Trophoblast cell (in vitro differentiated cells and primary cell): ENCODE results near the gene MYO18B.
"Not testable (repeated sequence)": the region's sequence is repeated elsewhere in the genome, so short reads cannot be mapped to it uniquely, and the experiment has no call there.

Experiments
- DNase-seq, 2 donors: peaks; one replicate each; pipeline ENCODE4 v3.0.0-alpha.2; 2016
- H2AFZ ChIP-seq: 2 replicates; pipeline ENCODE4 v1.6.1; 2013; ENCODE audit warnings: low read length, moderate library complexity, mild to moderate bottlenecking; ENCODE audit not compliant: insufficient read depth, poor library complexity
- H2AK5ac ChIP-seq: 2 replicates; pipeline ENCODE4 v1.6.1; 2013; ENCODE audit warnings: mild to moderate bottlenecking, low read length
- H2BK120ac ChIP-seq: 2 replicates; pipeline ENCODE4 v1.6.1; 2013; ENCODE audit warnings: low read length, mild to moderate bottlenecking, moderate library complexity; ENCODE audit not compliant: insufficient read depth, poor library complexity
- H2BK12ac ChIP-seq: 2 replicates; pipeline ENCODE4 v1.6.1; 2013; ENCODE audit warnings: mild to moderate bottlenecking, low read length, moderate library complexity
- H2BK5ac ChIP-seq: 2 replicates; pipeline ENCODE4 v1.6.1; 2013; ENCODE audit warnings: low read length, low read depth, moderate library complexity, mild to moderate bottlenecking; ENCODE audit not compliant: poor library complexity
- H3K14ac ChIP-seq: 2 replicates; pipeline ENCODE4 v1.6.1; 2013; ENCODE audit warnings: mild to moderate bottlenecking, low read length
- H3K18ac ChIP-seq: 2 replicates; pipeline ENCODE4 v1.6.1; 2013; ENCODE audit warnings: mild to moderate bottlenecking, low read length
- H3K23ac ChIP-seq: 2 replicates; pipeline ENCODE4 v1.6.1; 2013; ENCODE audit warnings: low read length
- H3K27ac ChIP-seq: 2 replicates; pipeline ENCODE4 v1.5.1; 2013; ENCODE audit warnings: low read depth, mild to moderate bottlenecking, inconsistent platforms, low read length, moderate library complexity
- H3K27me3 ChIP-seq: 2 replicates; pipeline ENCODE4 v1.6.1; 2013; ENCODE audit warnings: inconsistent platforms, mild to moderate bottlenecking, low read length, moderate library complexity; ENCODE audit not compliant: insufficient read depth
- H3K36me3 ChIP-seq, 2 experiments: 1 replicate in 1 of 2; 2 replicates in 1 of 2; pipeline ENCODE4 v1.6.1; 2013; ENCODE audit warnings: low read length in 2 of 2, mild to moderate bottlenecking in 2 of 2, moderate library complexity in 1 of 2; ENCODE audit not compliant: insufficient read depth in 2 of 2, control insufficient read depth in 1 of 2
- H3K4ac ChIP-seq: 2 replicates; pipeline ENCODE4 v1.6.1; 2013; ENCODE audit warnings: low read depth, mild to moderate bottlenecking, low read length, moderate library complexity
- H3K4me1 ChIP-seq, 2 experiments: 1 replicate in 1 of 2; 2 replicates in 1 of 2; pipeline ENCODE4 v1.6.1; 2013; ENCODE audit warnings: low read length in 2 of 2, mild to moderate bottlenecking in 2 of 2, moderate library complexity in 1 of 2; ENCODE audit not compliant: insufficient read depth in 2 of 2, control insufficient read depth in 1 of 2
- H3K4me2 ChIP-seq: 2 replicates; pipeline ENCODE4 v1.6.1; 2013; ENCODE audit warnings: inconsistent platforms, mild to moderate bottlenecking, low read length, moderate library complexity
- H3K4me3 ChIP-seq: 2 replicates; pipeline ENCODE4 v1.5.1; 2013; ENCODE audit warnings: mild to moderate bottlenecking, low read depth, low read length, inconsistent platforms
- H3K79me1 ChIP-seq: one replicate; pipeline ENCODE4 v1.6.1; 2013; ENCODE audit warnings: low read length
- H3K79me2 ChIP-seq: 2 replicates; pipeline ENCODE4 v1.6.1; 2013; ENCODE audit warnings: low read length, mild to moderate bottlenecking; ENCODE audit not compliant: control insufficient read depth, insufficient read depth, poor library complexity
- H3K9ac ChIP-seq: 2 replicates; pipeline ENCODE4 v1.6.1; 2013; ENCODE audit warnings: mild to moderate bottlenecking, low read length
- H3K9me3 ChIP-seq: 2 replicates; pipeline ENCODE4 v1.6.1; 2013; ENCODE audit warnings: low read depth, mild to moderate bottlenecking, control low read depth, inconsistent platforms, low read length; ENCODE audit not compliant: insufficient read depth
- H4K12ac ChIP-seq: 2 replicates; pipeline ENCODE4 v1.6.1; 2013; ENCODE audit warnings: low read depth, mild to moderate bottlenecking, low read length, moderate library complexity
- H4K8ac ChIP-seq: 2 replicates; pipeline ENCODE4 v1.6.1; 2013; ENCODE audit warnings: low read depth, mild to moderate bottlenecking, low read length, moderate library complexity
- H4K91ac ChIP-seq: one replicate; pipeline ENCODE4 v1.6.1; 2013; ENCODE audit warnings: low read depth, mild to moderate bottlenecking, low read length, moderate library complexity
- WGBS: extraction: QIAGEN DNeasy Blood & Tissue Kit; methylation state at CpG from one replicate; pipeline ENCODE4 v1.1.7; 2013; ENCODE audit warnings: missing lambda C conversion rate; ENCODE audit not compliant: insufficient read length, insufficient coverage; ENCODE audit errors: extremely low coverage; 5-methylcytosine and 5-hydroxymethylcytosine counted together

MYO18B gene

DNA sequence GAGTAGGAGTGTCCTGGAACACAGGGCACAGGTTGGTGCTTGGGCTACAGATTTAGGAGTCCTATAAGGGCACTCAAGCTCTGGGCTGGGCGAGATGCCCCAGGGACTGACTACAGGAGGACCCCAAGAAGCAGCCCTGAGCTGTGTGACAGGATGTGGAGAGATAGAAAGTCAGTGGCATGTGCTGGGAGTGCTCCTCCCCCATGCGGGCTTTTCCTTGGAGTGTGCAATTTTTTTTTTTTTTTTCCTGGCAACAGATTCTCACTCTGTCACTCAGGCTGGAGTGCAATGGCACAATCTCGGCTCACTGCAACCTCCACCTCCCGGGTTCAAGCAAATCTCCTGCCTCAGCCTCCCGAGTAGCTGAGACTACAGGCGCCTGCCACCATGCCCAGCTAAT, 33.6 kb upstream of the MYO18B start:
- H4K8ac ChIP-seq, H2AK5ac ChIP-seq, H2BK5ac ChIP-seq, H2BK12ac ChIP-seq, H3K9me3 ChIP-seq, H2AFZ ChIP-seq, H4K12ac ChIP-seq, H3K27me3 ChIP-seq, H2BK120ac ChIP-seq, H3K23ac ChIP-seq, H3K79me2 ChIP-seq, H3K4ac ChIP-seq, H3K4me3 ChIP-seq, H3K79me1 ChIP-seq, H3K36me3 ChIP-seq, H3K18ac ChIP-seq, H3K27ac ChIP-seq, H3K4me2 ChIP-seq, H3K9ac ChIP-seq: not testable (repeated sequence)
- Histone ChIP-seq H3K14ac (peak overlapping the region; percentile 3), H3K4me1 (peaks cover 14 to 18% of the 10 kb centered on the region in 2 experiments), H4K91ac (peak overlapping the region; percentile 31)
- DNase-seq, result peak; percentile 59 to 80
- no CpG with 5 or more reads among the region's 6 CpGs for WGBS

DNA sequence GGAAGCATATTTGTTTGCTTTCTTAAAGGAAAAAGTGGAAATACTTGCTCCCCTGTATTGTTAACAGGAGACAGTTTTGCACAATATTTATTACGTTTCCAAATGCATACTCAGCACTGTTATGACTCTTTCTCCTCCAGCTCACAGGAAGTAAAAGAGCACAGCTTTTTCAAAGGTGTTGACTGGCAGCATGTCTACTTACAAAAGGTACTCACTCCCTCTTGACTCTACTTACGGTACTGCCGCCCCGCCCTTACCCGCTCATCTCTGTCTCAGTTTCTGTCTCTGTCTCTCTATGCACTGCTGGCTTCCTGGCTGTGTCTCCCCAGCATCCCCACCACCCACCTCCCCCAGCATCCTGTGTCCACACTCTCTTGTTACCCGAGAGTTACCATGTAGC, 32.2 kb upstream of the MYO18B start:
- Histone ChIP-seq H3K4me3 (no peak overlapping the region), H3K9me3 (no peaks in the 10 kb centered on the region), H3K9ac (no peak overlapping the region), H2BK120ac (no peak overlapping the region), H3K36me3 (peaks cover 0 to 1% of the 10 kb centered on the region in 2 experiments), H3K79me2 (peaks cover 2% of the 10 kb centered on the region), H3K27me3 (no peaks in the 10 kb centered on the region), H3K4ac (no peak overlapping the region), H2BK12ac (peak overlapping the region; percentile 30), H3K4me2 (no peak overlapping the region), H2BK5ac (no peak overlapping the region), H2AFZ (no peak overlapping the region), H3K4me1 (peaks cover 14 to 18% of the 10 kb centered on the region in 2 experiments), H3K14ac (no peak overlapping the region), H3K27ac (no peak overlapping the region), H3K18ac (no peak overlapping the region), H2AK5ac (no peak overlapping the region), H4K8ac (no peak overlapping the region), H4K91ac (peak overlapping the region; percentile 70), H3K23ac (no peak overlapping the region), H4K12ac (no peak overlapping the region), H3K79me1 (peaks cover 4% of the 10 kb centered on the region)
- peak in 1 of 2 donors; percentile 64 for DNase-seq
- no CpG with 5 or more reads among the region's 6 CpGs for WGBS

DNA sequence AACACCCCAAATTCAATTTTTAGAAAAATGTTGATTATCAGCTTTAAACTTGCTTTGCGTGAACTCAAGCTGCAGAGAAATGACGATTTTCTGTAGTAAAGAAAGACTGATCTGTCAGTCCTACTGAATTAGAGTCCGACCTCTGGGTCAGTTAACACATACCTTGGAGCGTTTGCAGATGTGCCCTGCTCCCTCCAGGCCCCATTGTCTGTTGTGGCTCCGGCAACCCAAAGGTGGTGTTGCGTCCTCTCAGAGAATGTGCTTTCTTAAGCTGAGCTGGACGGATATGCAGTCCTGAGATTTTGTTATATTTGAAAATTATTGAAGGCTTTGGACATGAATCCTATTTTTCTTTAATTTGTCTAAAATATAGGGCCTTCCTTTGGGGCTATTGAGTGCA, 31.5 kb upstream of the MYO18B start:
- Histone ChIP-seq H3K4ac (no peak overlapping the region), H3K9ac (no peak overlapping the region), H3K4me2 (peak overlapping the region; percentile 41), H3K79me2 (peaks cover 2% of the 10 kb centered on the region), H4K91ac (peak overlapping the region; percentile 60), H3K4me3 (no peak overlapping the region), H2BK120ac (peak overlapping the region; percentile 52), H3K18ac (no peak overlapping the region), H2BK5ac (peak overlapping the region; percentile 37), H2BK12ac (no peak overlapping the region), H3K79me1 (peaks cover 4% of the 10 kb centered on the region), H2AFZ (no peak overlapping the region), H3K27me3 (no peaks in the 10 kb centered on the region), H3K4me1 (peaks cover 14 to 18% of the 10 kb centered on the region in 2 experiments), H3K36me3 (peaks cover 0 to 2% of the 10 kb centered on the region in 2 experiments), H3K9me3 (no peaks in the 10 kb centered on the region), H3K23ac (no peak overlapping the region), H4K8ac (no peak overlapping the region), H2AK5ac (no peak overlapping the region), H3K27ac (peak overlapping the region; percentile 52), H3K14ac (no peak overlapping the region), H4K12ac (no peak overlapping the region)
- peak; percentile 75 to 80 for DNase-seq
- no CpG with 5 or more reads among the region's 7 CpGs for whole genome bisulfite sequencing

DNA sequence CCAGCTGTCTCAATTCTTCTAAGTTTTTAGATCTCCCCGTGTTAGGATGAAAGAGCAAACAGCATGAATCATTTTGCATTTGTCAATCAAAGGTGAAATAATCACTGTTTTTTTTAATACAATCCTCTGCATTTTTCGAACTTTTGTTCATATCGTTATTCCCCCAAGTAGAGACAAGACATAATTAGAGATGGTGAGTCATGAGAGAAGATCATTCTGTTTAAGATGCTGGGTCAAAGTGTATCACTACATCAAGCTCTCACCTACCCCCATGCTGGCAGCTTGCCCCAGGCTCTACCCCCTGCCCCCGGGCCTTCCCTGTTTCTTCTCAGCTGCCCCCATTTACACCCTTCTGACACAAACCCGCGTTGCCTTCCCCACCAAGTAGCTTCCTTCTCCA, 30.5 kb upstream of the MYO18B start:
- H3K9me3 ChIP-seq, result no peaks in the 10 kb centered on the region
- WGBS, result no CpG with 5 or more reads among the region's 6 CpGs

More for the DNA sequence above, 30.5 kb upstream of the MYO18B start:
- Histone ChIP-seq H2AK5ac (no peak overlapping the region), H3K9ac (no peak overlapping the region), H3K18ac (no peak overlapping the region), H4K12ac (no peak overlapping the region), H2BK120ac (no peak overlapping the region), H3K79me2 (peaks cover 2% of the 10 kb centered on the region), H3K36me3 (peaks cover 0 to 2% of the 10 kb centered on the region in 2 experiments), H3K4ac (no peak overlapping the region), H2BK12ac (no peak overlapping the region), H2AFZ (no peak overlapping the region), H3K27me3 (no peaks in the 10 kb centered on the region), H3K4me3 (no peak overlapping the region), H2BK5ac (no peak overlapping the region), H3K14ac (no peak overlapping the region), H3K23ac (no peak overlapping the region), H3K4me2 (peak overlapping the region; percentile 15), H3K27ac (peak overlapping the region; percentile 9), H4K91ac (peak overlapping the region; percentile 85), H4K8ac (no peak overlapping the region), H3K4me1 (peaks cover 14 to 18% of the 10 kb centered on the region in 2 experiments), H3K79me1 (peaks cover 4% of the 10 kb centered on the region)
- DNase-seq, result peak; percentile 89 to 94
